SU-DHL-6 (cell line): ENCODE results near the gene KIAA0825.

ENCODE experiments used
- EZH2phosphoT487 ChIP-seq: fragments of 200-600 bp; sonication (generic), shearing (Covaris generic); conservative IDR thresholded peaks from 2 replicates; pipeline ENCODE4 v1.6.1; 2018; ENCODE audit warnings: mild to moderate bottlenecking, antibody characterized with exemption, low read length, moderate library complexity, mixed read lengths
- TF ChIP-seq, protein P1 (sequence below): fragments of 200-600 bp; sonication (generic); IDR thresholded peaks from one replicate; pipeline ENCODE4 v1.5.1; 2017; ENCODE audit warnings: antibody characterized with exemption, mild to moderate bottlenecking, low read length, moderate library complexity; ENCODE audit not compliant: insufficient read depth, poor library complexity, severe bottlenecking

- TF ChIP-seq, protein P1, sequence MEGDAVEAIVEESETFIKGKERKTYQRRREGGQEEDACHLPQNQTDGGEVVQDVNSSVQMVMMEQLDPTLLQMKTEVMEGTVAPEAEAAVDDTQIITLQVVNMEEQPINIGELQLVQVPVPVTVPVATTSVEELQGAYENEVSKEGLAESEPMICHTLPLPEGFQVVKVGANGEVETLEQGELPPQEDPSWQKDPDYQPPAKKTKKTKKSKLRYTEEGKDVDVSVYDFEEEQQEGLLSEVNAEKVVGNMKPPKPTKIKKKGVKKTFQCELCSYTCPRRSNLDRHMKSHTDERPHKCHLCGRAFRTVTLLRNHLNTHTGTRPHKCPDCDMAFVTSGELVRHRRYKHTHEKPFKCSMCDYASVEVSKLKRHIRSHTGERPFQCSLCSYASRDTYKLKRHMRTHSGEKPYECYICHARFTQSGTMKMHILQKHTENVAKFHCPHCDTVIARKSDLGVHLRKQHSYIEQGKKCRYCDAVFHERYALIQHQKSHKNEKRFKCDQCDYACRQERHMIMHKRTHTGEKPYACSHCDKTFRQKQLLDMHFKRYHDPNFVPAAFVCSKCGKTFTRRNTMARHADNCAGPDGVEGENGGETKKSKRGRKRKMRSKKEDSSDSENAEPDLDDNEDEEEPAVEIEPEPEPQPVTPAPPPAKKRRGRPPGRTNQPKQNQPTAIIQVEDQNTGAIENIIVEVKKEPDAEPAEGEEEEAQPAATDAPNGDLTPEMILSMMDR: no peak
- no peak for TF ChIP-seq EZH2phosphoT487
Observed at GRCh38 chr5:94188725-94189124, 429.7 kb downstream of the KIAA0825 start.
